MCF 10A (cell line): Measurements from ENCODE around the gene IL23R. TPM values are rescaled to one million over a fixed set of nuclear protein-coding genes. Genes with fewer than 3 reads are reported as not detected.

ENCODE experiments used
- BruUV-seq: library from RNA; stranded (reverse); fragments of 400-500 nt; replicated peaks from 2 replicates; lab custom pipeline; 2021; lab: Mats Ljungman, UMichigan
- CTCF ChIA-PET: fragments of 300-600 bp; sonication (Branson Sonifier 250); formaldehyde crosslinking; extraction: SDS; loops from one replicate; lab custom pipeline; 2021; ENCODE audit warnings: antibody characterized with exemption, inconsistent platforms; lab: Yijun Ruan, JAX
- POLR2A ChIA-PET: fragments of 300-600, 350-650 bp; sonication (Branson Sonifier 250); formaldehyde crosslinking; extraction: SDS; loops from one replicate; lab custom pipeline; 2020; ENCODE audit warnings: antibody characterized with exemption, inconsistent platforms; lab: Yijun Ruan, JAX
- DNase-seq: peaks from one replicate; pipeline ENCODE4 v3.0.0-alpha.2; 2018; ENCODE audit not compliant: unreplicated experiment
- H3K27ac Mint-ChIP-seq: one replicate; pipeline ENCODE4 v1.8.0; 2022; ENCODE audit warnings: mild to moderate bottlenecking, low read depth, mixed read lengths; ENCODE audit not compliant: unreplicated experiment
- H3K27me3 Mint-ChIP-seq: one replicate; pipeline ENCODE4 v1.8.0; 2022; ENCODE audit warnings: mixed read lengths; ENCODE audit not compliant: insufficient read depth, unreplicated experiment
- H3K36me3 Mint-ChIP-seq: one replicate; pipeline ENCODE4 v1.8.0; 2022; ENCODE audit warnings: mild to moderate bottlenecking, moderate library complexity, mixed read lengths; ENCODE audit not compliant: insufficient read depth, unreplicated experiment
- H3K4me1 Mint-ChIP-seq: one replicate; pipeline ENCODE4 v1.8.0; 2022; ENCODE audit warnings: mixed read lengths; ENCODE audit not compliant: insufficient read depth, unreplicated experiment
- H3K4me3 Mint-ChIP-seq: one replicate; pipeline ENCODE4 v1.8.0; 2022; ENCODE audit warnings: mild to moderate bottlenecking, moderate library complexity, mixed read lengths; ENCODE audit not compliant: unreplicated experiment
- H3K9me3 Mint-ChIP-seq: one replicate; pipeline ENCODE4 v1.8.0; 2022; ENCODE audit warnings: mixed read lengths; ENCODE audit not compliant: unreplicated experiment
- intact Hi-C: fragments of 100-400 bp; cut with micrococcal nuclease; formaldehyde crosslinking; loops from 2 replicates; pipeline ENCODE4 v1.14.1; 2022
- total RNA-seq: library from RNA; stranded (reverse); gene quantifications from 2 replicates; pipeline ENCODE4 v1.2.3, GENCODE V29; 2022
- TF ChIP-seq, protein P1 (sequence below): fragments of 200-600 bp; IDR thresholded peaks from one replicate; pipeline ENCODE4 v1.8.0; 2022; ENCODE audit warnings: antibody characterized with exemption, mild to moderate bottlenecking; ENCODE audit not compliant: unreplicated experiment

IL23R gene
- total RNA-seq, 1 experiment from 2014 or later = not detected

DNA sequence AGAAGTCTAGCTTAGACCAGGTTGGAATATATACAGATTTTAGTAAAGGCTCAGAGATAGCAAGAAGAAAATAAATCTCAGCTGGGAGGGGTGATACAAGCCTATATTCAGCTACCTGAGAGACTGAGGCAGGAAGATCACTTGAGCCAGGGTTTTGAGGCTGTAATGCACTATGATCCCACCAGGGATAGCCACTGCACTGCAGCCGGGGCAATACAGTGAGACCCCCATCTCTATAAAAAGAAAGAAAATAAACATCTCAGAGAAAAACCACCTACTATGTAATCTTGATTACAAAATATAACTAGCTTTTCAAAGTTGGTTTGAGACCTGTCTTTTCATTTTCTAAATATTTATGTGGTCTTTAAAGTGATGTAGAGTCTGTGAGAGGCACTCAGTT is 47.7 kb downstream of the IL23R start:
- H3K27ac Mint-ChIP-seq = no peak overlapping the region
- DNase-seq = no peak
- no peaks in the 10 kb centered on the region for H3K4me1 Mint-ChIP-seq
- H3K4me3 Mint-ChIP-seq = no peak overlapping the region
- BruUV-seq = no TSS peak
- POLR2A ChIA-PET = interaction anchor here (0.6 to 1.7 kb wide), 7 partner anchors 11 to 257 kb away, joined by 3 to 6 read pairs (median 3); partner anchors contain the start of gene SERBP1
- CTCF ChIA-PET = interaction anchor here (0.6 to 7.8 kb wide), 60 partner anchors 9 to 545 kb away, joined by 3 to 125 read pairs (median 4); no protein-coding TSS in a partner anchor
- no peaks in the 10 kb centered on the region for H3K27me3 Mint-ChIP-seq
- H3K9me3 Mint-ChIP-seq = no peaks in the 10 kb centered on the region
- TF ChIP-seq, protein P1, sequence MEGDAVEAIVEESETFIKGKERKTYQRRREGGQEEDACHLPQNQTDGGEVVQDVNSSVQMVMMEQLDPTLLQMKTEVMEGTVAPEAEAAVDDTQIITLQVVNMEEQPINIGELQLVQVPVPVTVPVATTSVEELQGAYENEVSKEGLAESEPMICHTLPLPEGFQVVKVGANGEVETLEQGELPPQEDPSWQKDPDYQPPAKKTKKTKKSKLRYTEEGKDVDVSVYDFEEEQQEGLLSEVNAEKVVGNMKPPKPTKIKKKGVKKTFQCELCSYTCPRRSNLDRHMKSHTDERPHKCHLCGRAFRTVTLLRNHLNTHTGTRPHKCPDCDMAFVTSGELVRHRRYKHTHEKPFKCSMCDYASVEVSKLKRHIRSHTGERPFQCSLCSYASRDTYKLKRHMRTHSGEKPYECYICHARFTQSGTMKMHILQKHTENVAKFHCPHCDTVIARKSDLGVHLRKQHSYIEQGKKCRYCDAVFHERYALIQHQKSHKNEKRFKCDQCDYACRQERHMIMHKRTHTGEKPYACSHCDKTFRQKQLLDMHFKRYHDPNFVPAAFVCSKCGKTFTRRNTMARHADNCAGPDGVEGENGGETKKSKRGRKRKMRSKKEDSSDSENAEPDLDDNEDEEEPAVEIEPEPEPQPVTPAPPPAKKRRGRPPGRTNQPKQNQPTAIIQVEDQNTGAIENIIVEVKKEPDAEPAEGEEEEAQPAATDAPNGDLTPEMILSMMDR = no peak
- intact Hi-C loops = loop anchor here (1.0 kb wide), 1 partner anchor 286 kb away; no protein-coding TSS in a partner anchor
- no peaks in the 10 kb centered on the region for H3K36me3 Mint-ChIP-seq

DNA sequence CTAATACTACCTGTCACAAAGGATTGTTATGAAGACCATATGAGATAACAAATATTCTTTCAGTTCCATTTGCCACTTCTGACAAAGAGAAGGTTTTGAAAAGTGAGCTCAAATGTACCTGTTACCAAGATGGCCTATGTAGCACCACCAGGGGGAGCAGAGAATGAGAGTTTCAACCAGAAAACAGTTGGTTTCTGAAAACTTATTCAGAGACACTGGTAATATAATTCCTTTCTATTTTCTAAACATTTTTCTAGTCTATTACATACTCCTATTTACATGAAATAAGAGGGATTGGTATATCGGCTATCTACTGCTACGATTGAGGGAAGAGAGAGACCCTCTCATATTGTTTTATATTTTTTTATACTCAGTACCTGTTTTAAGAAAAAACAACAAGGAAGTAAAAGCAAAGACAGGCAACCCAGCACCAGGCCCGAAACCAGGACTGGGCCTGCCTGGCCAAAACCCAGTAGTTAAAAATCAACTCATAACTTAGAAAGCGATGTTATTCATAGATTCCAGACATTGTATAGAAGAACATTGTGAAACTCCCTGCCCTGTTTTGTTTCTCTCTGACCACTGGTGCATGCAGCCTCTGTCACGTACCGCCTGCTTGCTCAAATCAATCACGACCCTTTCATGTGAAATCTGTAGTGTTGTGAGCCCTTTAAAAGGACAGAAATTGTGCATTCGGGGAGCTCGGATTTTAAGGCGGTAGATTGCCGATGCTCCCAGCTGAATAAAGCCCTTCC is 48.3 kb downstream of the IL23R start:
- no peaks in the 10 kb centered on the region for H3K36me3 Mint-ChIP-seq
- no peak overlapping the region for H3K4me3 Mint-ChIP-seq
- TF ChIP-seq, protein P1 = peak; percentile 66
- intact Hi-C loops = loop anchor here (1.0 kb wide), 1 partner anchor 286 kb away; no protein-coding TSS in a partner anchor
- ChIA-PET CTCF (interaction anchor here (0.6 to 7.8 kb wide), 59 partner anchors 8 to 1067 kb away, joined by 3 to 125 read pairs (median 4); partner anchors contain the start of gene SLC35D1), POLR2A (interaction anchor here (0.6 to 1.7 kb wide), 9 partner anchors 8 to 286 kb away, joined by 3 to 6 read pairs (median 3); partner anchors contain the start of gene SLC35D1)
- no peaks in the 10 kb centered on the region for H3K27me3 Mint-ChIP-seq
- H3K4me1 Mint-ChIP-seq = no peaks in the 10 kb centered on the region
- peak; percentile 48 for DNase-seq
- no TSS peak for BruUV-seq
- no peak overlapping the region for H3K27ac Mint-ChIP-seq
- no peaks in the 10 kb centered on the region for H3K9me3 Mint-ChIP-seq

DNA sequence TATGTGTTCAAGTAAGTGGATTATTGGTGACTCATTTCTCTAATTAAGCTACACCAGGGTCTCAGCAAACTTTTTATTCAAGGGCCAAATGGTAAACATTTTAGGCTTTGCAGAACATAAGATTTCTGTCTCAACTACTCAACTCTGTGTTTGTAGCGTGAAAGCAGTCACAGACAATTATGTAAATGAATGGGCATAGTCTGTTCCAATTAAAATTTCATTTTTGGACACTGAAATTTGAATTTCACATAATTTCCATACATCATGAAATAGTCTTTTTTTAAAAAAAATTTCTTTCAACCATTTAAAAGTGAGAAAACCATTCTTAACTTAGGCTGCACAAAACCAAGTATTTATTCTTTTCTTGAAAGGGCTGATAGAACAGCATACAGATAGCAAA is 50.1 kb downstream of the IL23R start:
- H3K9me3 Mint-ChIP-seq = no peaks in the 10 kb centered on the region
- ChIA-PET CTCF (interaction anchor here (0.6 to 7.8 kb wide), 8 partner anchors 7 to 289 kb away, joined by 3 to 125 read pairs (median 31); no protein-coding TSS in a partner anchor), POLR2A (interaction anchor here (0.6 to 0.7 kb wide), 2 partner anchors 284 to 375 kb away, joined by 3 to 6 read pairs; no protein-coding TSS in a partner anchor)
- TF ChIP-seq, protein P1 = no peak
- no peaks in the 10 kb centered on the region for H3K27me3 Mint-ChIP-seq
- BruUV-seq = no TSS peak
- no peak overlapping the region for H3K4me3 Mint-ChIP-seq
- H3K27ac Mint-ChIP-seq = no peak overlapping the region
- intact Hi-C loops = no loop called here
- no peaks in the 10 kb centered on the region for H3K36me3 Mint-ChIP-seq
- no peaks in the 10 kb centered on the region for H3K4me1 Mint-ChIP-seq
- no peak for DNase-seq

DNA sequence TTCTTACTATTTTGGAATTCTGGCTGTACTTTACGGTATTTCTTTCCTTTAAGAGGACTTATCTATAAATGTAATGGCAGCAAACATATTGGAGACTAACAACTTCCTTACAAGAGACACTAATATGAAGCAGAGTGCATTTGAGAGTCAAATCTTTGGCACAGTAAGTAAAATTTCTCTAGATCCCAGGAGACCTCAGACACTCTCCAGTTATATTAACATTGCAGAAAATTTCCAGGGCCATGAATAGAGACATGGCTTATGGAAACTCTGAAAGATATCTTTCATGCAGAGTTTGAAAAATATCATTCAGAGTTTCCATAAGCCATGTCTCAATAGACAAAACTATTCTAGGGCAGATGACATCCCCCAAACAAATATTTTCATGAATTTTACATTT is 51.2 kb downstream of the IL23R start:
- Mint-ChIP-seq H3K4me1 (no peaks in the 10 kb centered on the region), H3K36me3 (no peaks in the 10 kb centered on the region), H3K4me3 (no peak overlapping the region), H3K27me3 (no peaks in the 10 kb centered on the region), H3K9me3 (no peaks in the 10 kb centered on the region), H3K27ac (no peak overlapping the region)
- no peak for DNase-seq
- BruUV-seq = no TSS peak
- ChIA-PET CTCF (interaction anchor here (1.2 kb wide), 1 partner anchor 274 kb away, joined by 3 read pairs; no protein-coding TSS in a partner anchor), POLR2A (no interaction called here)
- TF ChIP-seq, protein P1 = no peak
- intact Hi-C loops = no loop called here
